HTERT RPE-1 (cell line): ENCODE data around the gene RENBP.

ENCODE experiments used
- in situ Hi-C: fragments of 300-500 bp; cut with MboI; formaldehyde crosslinking; loops from 4 replicates; pipeline ENCODE4 v1.14.3; 2020; ENCODE audit warnings: low sequenced_read_pairs

Gene RENBP

GRCh38 chrX:153921070-153921469 lies 23.4 kb downstream of the RENBP start:
- in situ Hi-C loops, result no loop called here

DNA sequence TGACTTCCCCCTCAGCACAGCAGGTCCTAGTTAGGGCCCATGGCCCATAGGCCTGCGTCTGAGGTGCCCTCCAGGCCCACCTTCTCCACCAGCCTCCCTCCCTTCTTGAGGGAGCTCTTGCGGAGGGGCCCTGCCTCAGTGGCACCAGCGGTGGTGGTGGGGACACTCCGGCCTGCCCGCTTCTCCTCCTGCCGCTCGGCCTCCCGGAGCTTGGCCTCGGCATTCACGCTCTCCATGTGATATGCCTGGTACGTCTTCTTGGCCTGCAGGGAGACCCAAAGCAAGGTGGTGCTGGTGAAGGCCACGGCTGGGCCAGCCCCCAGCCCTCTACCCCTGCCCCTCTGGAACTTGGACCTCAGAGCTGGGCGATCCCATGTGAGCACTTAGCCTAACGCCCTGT lies 23.9 kb downstream of the RENBP start:
- in situ Hi-C loops, result no loop called here

DNA sequence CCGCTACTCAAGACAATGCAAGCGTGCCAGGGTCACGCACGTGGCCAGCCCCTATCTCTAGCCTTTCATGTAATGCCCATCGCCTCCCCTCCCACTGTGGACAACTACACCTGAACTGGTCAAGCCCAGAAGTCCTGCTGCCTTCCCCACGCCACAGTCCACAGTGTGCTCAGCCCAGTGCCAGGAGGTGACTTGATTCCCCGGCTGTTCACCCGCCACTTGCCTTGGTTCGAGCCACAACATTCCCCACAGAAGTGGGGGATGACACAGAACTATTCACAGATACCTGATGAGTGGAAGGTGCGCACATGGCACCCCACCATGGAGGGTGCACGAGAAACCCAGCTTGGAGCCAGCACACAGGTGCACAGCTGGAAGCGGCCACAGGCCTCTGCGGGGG lies 25.2 kb downstream of the RENBP start:
- in situ Hi-C loops, result no loop called here

DNA sequence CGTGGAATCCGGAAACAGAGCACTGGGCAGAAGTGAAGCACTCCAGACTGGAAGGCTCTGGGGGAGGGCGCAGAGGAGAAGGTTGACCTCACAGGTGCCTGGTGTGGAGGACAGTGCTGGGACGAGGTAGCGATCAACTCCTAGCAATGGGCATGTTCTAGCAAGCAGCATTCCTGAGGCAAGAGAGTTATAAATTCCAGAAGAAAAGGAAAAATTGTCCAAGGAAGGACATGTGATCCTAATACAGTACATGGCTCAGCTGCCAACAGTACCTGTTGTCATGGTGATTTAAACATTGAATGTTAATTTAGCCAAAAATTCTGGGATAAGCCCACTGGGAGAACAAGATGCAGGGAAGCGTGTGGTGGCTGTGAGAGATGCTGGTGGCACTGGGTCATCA lies 26.6 kb downstream of the RENBP start:
- in situ Hi-C loops, result no loop called here

GRCh38 chrX:153913701-153914100 lies 30.7 kb downstream of the RENBP start:
- in situ Hi-C loops, result no loop called here

- in situ Hi-C loops, result no loop called here
Measured at GRCh38 chrX:153913211-153913610, 31.2 kb downstream of the RENBP start.

GRCh38 chrX:153911798-153912197 lies 32.6 kb downstream of the RENBP start:
- in situ Hi-C loops, result no loop called here

GRCh38 chrX:153910446-153910845 lies 34.0 kb downstream of the RENBP start:
- in situ Hi-C loops, result no loop called here

- in situ Hi-C loops, result no loop called here
Measured at GRCh38 chrX:153909980-153910360, 34.5 kb downstream of the RENBP start.

GRCh38 chrX:153909024-153909979 lies 35.1 kb downstream of the RENBP start:
- in situ Hi-C loops, result no loop called here

DNA sequence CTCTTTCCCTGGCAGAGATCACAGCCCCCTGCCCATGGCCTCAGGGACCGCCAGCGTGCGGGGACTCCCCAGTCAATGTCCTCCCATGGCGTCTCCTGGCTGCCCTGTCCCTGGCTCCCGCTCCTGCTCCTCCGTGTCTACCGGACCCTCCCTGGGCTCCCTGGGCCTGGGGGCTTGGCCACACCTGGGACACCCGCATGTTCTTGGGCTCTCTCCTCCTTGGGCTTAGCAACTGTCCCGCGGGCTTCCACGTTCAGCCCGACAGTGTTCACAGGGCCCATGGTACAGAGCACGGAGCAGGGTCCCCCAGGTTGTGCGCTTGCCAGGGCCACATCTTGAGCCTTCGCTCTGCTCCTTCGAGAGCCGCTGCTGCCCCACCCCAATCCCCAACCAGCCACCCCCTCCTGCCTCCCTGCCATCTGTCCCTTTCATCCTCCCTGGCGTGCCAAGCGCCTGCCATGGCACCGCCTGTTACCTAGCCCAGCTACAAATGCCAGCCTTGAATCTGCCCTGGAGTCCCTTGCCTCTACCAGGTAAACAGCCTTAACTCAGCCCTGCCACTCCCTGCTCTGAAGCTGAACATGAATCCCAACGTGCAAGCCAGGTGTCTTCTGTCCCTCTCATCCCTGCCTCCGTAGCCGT lies 36.1 kb downstream of the RENBP start:
- in situ Hi-C loops, result no loop called here

DNA sequence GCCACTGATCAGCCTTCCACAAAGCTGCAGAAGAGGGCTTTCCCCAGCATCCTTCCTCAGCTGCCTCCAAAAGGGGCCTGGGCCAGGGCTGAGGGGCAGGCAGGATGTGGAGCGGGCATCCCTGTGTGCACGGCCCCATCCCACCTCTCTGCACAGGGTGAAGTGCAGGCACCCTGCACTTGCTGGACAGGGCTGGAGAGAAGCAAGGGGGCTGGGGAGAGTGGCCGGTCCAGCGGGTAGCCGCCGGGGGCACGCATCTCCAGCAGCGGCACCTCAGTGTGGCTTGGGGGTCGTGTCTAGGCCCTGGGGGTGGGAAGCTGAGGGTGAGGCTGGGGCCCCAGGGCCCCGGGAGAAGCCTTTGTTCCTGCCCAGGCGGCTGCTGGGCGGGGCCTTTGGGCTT lies 37.0 kb downstream of the RENBP start:
- in situ Hi-C loops, result no loop called here

DNA sequence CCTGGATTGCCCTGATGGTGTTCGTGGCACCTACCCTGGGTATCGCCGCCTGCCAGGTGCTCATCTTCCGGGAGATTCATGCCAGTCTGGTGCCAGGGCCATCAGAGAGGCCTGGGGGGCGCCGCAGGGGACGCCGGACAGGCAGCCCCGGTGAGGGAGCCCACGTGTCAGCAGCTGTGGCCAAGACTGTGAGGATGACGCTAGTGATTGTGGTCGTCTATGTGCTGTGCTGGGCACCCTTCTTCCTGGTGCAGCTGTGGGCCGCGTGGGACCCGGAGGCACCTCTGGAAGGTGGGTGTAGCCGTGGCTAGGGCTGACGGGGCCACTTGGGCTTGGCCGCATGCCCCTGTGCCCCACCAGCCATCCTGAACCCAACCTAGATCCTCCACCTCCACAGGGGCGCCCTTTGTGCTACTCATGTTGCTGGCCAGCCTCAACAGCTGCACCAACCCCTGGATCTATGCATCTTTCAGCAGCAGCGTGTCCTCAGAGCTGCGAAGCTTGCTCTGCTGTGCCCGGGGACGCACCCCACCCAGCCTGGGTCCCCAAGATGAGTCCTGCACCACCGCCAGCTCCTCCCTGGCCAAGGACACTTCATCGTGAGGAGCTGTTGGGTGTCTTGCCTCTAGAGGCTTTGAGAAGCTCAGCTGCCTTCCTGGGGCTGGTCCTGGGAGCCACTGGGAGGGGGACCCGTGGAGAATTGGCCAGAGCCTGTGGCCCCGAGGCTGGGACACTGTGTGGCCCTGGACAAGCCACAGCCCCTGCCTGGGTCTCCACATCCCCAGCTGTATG lies 38.1 kb downstream of the RENBP start:
- in situ Hi-C loops, result no loop called here

DNA sequence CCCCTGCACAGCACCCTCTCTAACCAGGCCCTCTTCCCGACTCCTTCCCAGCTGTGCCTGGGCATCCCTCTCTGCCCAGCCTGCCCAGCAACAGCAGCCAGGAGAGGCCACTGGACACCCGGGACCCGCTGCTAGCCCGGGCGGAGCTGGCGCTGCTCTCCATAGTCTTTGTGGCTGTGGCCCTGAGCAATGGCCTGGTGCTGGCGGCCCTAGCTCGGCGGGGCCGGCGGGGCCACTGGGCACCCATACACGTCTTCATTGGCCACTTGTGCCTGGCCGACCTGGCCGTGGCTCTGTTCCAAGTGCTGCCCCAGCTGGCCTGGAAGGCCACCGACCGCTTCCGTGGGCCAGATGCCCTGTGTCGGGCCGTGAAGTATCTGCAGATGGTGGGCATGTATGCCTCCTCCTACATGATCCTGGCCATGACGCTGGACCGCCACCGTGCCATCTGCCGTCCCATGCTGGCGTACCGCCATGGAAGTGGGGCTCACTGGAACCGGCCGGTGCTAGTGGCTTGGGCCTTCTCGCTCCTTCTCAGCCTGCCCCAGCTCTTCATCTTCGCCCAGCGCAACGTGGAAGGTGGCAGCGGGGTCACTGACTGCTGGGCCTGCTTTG lies 38.9 kb downstream of the RENBP start:
- in situ Hi-C loops, result no loop called here

GRCh38 chrX:153903991-153904957 lies 40.2 kb downstream of the RENBP start, which contains the start of gene AVPR2:
AVPR2 (plus strand) TSS chrX:153904673; CDS start chrX:153905146, 473 bp downstream.
- in situ Hi-C loops, result no loop called here

DNA sequence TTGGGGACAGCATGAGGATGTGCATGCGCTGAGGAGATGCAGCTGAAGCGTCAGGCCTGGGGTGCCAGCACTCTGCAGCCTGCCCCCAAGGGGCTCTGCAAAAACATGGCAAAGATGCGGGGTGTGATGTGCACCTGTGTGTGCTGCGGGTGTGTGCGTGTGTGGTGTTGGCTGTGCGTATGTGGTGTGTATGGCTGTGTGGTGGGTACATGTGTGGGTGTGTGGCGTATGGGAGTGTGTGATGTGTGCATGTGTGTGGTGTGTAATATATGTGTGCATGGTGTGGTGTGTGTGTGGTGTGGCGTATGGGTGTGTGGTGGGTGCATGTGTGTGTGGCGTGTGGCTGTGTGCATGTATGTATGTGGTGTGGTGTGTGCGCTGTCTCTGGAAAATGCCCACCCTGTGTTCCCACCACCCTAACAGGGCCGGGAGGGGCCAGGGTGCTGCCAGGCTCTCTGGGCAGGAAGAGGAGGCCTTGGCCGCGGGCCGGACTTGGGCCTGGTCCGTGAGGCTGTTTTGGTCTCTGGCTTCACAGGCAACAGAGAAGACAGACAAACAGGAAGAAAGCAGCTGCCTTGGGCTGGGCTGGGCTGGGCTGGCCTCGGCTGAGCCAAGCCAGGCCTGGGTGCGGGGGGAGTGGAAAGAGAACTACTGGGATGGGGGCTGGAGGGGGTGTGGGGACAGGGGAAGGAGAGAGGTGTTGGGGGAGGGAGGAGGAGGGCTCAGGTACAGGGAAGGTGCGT lies 41.0 kb downstream of the RENBP start:
- in situ Hi-C loops, result no loop called here

GRCh38 chrX:153902385-153902784 lies 42.1 kb downstream of the RENBP start:
- in situ Hi-C loops, result no loop called here

DNA sequence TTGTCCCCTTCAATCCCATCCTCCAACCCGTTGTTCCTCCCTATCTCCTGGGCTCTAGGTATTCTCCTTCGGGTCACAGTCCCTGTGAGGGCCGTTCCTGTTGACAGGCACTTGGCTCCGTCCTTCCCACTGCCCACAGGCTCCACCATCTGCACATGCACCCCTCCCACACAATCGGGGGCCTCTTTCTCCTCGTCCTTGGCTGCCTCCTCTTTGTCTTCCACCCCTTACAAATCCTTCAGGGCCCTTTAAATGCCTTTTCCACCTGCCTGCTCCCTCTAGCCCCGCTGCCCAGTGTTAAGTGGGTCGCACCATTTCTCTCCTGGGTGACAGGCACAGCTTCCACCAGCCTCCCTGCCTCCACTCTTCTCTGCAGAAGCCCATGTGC lies 42.7 kb downstream of the RENBP start:
- in situ Hi-C loops, result no loop called here
